Ovary (tissue), 3 donors: ENCODE results near the gene TSSC4.

ENCODE experiments used
- CTCF ChIP-seq, 3 donors: fragments of 450-650 bp in 2 of 3; fragments of 200-600 bp in 1 of 3; IDR thresholded peaks; one replicate each; pipeline versions ENCODE4 v1.5.1 to v1.8.0; 2016 to 2022; ENCODE audit warnings: antibody characterized with exemption in 3 of 3, mild to moderate bottlenecking in 1 of 3
- EP300 ChIP-seq: sonication (generic); formaldehyde crosslinking; IDR thresholded peaks from one replicate; pipeline ENCODE4 v1.6.1; 2017; ENCODE audit warnings: antibody characterized with exemption
- donor health status: DM: no; HTN: no; CAD: no.

- TF ChIP-seq EP300 (no peak), CTCF (IDR thresholded peaks at IDR 0.05) (no peak)
Observed at GRCh38 chr11:2366276-2366675, 34.3 kb upstream of the TSSC4 start.
